HG03135 (cell line): Measurements from ENCODE around the gene E4F1.
"Not testable (repeated sequence)": the region's sequence is repeated elsewhere in the genome, so short reads cannot be mapped to it uniquely, and the experiment has no call there.

ENCODE experiments used
- ATAC-seq: cut with Tn5 transposase; IDR thresholded peaks from one replicate; pipeline ENCODE4 v1.9.1; 2021; ENCODE audit warnings: mild to moderate bottlenecking, moderate library complexity; ENCODE audit not compliant: unreplicated experiment

Gene E4F1

GRCh38 chr16:2188395-2188794, 35.0 kb upstream of the E4F1 start:
- ATAC-seq, result no peak

- ATAC-seq, result no peak
Measured at GRCh38 chr16:2189252-2189893, 34.0 kb upstream of the E4F1 start.

DNA sequence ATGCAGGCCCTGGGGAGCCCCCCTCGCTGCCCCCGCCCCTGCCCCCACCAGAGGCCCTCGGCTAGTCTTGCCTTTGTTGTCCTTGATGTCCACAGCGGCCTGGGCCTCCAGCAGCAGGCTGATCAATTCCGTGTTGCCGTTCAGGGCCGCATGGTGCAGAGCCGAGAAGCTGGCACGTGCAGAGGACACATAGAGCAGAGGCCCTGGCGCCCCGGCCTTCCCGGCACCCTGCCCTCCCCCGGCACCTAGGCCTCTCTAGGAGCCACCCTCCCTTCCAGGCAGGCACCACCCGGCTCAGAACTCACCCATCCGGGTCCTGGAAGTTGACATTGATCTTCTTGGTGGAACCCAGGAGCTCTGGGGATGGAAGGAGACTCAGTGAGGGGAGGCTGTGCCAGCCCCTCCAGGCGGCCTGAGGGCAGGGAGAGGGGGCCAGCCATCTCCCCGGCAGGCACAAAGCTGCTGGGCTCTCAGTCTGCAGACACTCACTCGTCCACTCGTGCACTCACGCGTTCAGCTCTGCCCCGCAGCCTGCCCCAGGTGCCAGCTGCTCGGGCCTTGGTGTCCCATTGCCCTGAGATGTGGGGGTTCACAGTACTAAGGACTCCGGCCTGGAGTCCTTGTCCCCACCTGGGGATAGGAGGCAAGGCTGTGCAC, 33.3 kb upstream of the E4F1 start:
- ATAC-seq, result no peak

DNA sequence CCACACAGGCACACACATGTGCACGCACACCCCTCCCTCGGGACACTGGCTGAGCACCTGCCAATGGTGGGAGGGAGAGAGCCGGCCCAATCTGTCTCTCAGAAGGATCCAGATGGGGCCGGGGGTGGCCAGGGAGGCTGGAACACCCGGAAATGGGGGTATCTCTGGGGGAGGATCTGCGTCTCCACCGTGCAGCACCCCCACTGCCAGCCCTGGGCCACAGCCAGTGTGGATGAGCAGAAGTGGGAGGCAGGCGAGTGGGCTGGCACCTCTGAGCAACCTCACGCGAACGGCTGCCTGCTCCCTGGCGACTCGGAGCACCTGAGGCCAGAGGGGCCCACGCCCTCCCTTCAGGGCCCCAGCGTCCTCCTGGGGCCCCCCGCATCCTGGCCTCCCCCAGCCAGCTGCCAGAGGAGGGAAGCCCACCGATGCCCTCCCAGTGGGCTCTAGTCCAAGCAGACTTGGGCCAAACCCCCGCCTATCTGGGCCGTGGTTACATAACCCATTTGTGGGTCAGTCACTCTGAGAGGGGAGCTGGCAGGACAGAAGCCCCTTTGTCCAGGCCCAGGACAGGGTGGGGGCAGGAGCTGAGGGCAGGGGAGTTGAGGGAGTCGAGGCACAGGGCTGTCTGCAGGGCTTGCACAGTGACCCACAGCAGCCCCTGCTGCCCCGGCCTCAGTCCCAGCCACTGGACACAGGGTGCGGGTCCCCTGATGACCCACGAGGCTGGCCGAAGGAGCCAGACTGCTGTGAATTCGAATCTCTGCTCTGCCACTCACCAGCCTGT, 32.5 kb upstream of the E4F1 start:
- ATAC-seq, result no peak

DNA sequence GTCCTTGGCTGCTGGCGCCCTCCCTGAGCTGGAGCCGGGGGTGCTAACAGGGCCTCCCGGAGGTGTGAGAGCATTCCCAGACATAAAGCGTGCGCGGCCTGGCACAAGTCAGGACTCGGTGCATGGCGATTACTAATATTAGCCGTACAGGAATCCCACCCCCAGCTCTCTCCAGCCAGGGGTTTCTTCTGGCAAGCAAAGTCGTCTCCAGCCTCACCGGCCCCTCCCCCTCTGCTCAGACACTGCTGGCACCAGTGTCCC, 32.0 kb upstream of the E4F1 start:
- ATAC-seq, result no peak

- no peak for ATAC-seq
Measured at GRCh38 chr16:2194166-2194834, 29.1 kb upstream of the E4F1 start.

- no peak for ATAC-seq
Measured at GRCh38 chr16:2194852-2195321, 28.5 kb upstream of the E4F1 start.

DNA sequence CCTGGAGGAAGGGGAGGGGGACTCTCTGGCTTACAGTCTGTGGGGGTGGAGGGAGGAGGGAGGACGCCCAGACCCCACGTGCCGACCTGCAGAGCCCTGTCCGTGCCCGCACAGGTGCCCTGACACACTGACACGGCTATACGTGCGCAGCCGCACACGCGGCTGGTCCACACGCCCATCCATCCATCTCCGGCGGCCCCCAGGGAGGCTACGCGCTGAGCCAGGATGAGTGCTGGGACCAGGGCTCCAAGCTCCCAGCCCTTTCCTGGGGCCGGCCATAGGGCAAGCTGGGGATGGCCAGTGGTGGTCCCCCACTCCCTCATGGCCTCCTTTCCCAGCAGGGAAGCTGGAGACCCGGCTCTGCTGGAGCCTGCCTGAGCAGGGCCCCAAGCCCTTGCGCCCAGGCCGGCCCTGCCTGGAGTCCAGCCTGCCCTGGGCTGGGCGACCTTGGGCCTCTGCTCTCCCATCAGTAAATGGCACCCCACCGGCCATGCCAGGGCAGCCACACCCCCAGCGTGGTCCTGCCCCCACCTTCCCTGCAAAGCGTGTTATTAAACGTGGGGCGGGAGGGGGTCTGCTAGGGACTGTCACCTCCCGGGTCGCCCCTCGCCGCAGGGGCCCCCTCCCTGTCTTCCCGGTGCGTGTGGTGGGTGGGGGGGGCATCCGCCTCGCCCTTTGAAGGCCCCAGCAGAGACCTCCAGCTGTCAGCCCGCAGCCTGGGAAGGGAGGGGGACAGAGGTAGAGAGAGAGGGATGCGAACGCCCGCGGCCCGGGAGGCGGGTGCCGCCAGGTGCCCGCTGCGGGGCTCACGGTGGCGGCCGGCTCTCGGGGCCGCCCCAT, 27.8 kb upstream of the E4F1 start:
- no peak for ATAC-seq

GRCh38 chr16:2196162-2196980, 27.0 kb upstream of the E4F1 start, which contains the start of gene CASKIN1:
Gene CASKIN1, minus strand, starts transcription at chr16:2196605. Its CDS starts 173 bp downstream, at chr16:2196432.
- ATAC-seq, result no peak

DNA sequence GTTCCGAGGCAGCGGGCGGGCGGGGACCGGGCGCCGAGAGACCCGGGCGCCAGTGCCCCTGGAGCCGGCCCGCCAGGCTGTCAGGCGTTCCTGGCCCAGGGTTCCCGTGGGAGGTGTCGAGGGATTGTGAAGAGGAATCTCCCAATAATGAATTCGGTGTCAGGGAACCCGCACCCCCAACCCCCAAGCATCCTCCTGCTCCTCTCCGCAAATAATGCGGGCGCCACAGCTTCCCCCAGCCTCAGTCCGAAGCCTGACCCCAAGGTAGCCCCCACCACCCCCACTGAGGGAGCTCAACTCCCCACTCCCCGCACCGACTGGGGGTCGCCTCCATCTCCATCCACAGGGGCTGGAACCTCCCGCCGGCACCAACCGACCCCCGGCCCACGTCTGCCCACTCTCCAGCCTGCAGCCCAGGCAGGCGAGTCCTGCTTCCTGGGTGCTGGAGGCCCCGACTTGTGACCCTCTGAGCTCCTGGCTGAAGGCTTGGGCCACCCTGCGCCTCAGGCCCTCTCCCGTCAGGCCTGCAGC, 26.3 kb upstream of the E4F1 start:
- no peak for ATAC-seq

DNA sequence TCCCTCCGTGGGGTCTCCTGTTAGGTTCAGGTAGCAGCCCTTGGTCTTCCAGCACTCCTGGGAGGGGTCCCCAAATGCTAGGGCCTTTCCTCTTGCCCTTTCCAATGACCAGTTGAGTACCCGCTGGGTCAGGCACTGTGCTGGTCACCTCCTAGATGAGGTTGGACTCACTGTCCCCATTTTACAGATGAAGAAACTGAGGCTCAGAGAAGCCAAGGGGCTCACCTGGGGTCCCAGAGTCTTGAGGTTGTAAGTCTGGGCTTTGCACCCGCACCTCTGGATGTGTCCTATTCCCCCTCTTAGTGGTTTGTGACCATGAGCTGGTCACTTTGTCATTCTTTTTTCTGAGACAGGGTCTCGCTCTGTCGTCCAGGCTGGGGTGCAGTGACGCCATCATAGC, 25.6 kb upstream of the E4F1 start:
- no peak for ATAC-seq

DNA sequence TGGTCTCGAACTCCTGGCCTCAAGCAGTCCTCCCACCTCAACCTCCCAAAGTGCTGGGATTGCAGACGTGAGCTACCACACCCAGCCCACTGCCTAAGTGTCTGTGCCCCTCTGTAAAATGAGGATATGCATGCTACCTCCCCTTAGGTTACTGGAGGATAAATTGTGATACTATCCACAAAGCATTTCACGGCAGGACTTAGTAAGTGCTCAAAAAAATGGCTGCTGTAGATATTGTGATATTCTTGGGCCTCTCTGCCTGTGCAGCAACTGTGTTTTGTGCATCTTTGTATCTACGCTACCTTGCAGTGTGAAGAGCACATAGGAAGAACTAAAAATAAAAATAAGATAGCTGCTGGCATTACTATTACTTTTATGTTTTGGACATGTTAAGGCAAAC, 25.1 kb upstream of the E4F1 start:
- no peak for ATAC-seq

DNA sequence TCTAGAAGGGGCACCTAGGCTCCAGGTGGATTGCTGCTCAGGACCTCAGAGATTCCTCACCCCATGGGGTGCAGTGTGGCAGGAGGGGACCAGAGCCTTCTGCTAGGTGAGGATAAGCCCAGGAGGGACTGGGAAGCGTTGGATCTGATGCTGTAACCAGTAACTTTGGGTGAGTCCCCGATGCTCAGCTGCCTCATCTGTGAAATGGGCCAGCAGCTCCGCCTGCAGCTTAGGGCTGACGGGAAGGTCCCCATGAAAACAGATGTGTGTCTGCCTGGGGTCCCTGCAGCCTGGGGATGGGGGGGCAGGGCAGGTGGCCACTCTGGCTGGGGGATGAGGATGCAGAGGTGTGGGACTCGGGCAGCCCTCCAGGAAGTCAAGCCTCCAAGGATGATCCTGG, 24.3 kb upstream of the E4F1 start:
- ATAC-seq, result no peak

- ATAC-seq, result no peak
Measured at GRCh38 chr16:2199621-2200139, 23.7 kb upstream of the E4F1 start.

GRCh38 chr16:2200313-2200712, 23.1 kb upstream of the E4F1 start:
- no peak for ATAC-seq

GRCh38 chr16:2203119-2203688, 20.2 kb upstream of the E4F1 start:
- not testable (repeated sequence) for ATAC-seq

DNA sequence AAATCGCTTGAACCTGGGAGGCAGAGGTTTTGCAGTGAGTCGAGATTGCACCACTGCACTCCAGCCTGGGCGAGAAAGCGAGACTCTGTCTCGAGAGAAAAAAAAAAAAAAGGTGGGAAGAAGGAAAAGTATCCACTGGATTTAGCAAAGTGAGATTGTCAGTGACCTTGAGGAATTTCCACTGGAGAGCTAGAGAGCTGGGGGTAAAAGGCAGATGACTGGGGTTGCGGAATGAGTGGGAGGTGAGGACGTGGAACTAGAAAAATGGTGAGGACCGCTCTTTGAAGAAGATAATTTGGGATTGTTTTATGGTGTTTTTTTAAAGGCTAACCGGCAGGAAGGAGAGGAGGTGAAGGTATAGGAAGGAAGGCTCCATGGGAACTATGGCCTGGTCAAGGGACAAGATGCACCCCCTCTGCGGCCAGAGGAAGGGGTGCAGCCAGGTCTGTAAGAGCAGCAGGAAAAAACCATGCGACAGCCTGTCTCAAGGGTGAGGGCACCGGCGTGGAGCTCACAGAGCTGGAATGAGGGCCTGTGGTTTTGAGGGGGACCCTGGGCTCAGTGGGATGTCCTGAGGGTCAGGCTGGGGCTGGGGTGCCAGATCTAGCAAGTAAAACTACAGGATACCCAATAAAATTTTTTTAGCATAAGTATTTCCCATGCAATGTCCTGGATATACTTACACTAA, 18.8 kb upstream of the E4F1 start:
- no peak for ATAC-seq
